Mesenchymal stem cell (in vitro differentiated cells and primary cell): ENCODE results near the gene GRIK4.
A peak's percentile ranks its signal among the peaks of the same experiment; 100 is the strongest.

Source experiments
- DNase-seq: peaks from one replicate; pipeline ENCODE4 v3.0.0-alpha.2; 2013
- H2AFZ ChIP-seq: one replicate; pipeline ENCODE4 v1.6.1; 2013; ENCODE audit warnings: low read depth, mild to moderate bottlenecking, control low read depth, inconsistent platforms, low read length, moderate library complexity
- H2AK5ac ChIP-seq: 2 replicates; pipeline ENCODE4 v1.6.1; 2013; ENCODE audit warnings: low read length, moderate library complexity, mild to moderate bottlenecking, inconsistent platforms; ENCODE audit not compliant: severe bottlenecking
- H2BK120ac ChIP-seq: one replicate; pipeline ENCODE4 v1.6.1; 2013; ENCODE audit warnings: low read depth, mild to moderate bottlenecking, inconsistent platforms, low read length, moderate library complexity
- H2BK12ac ChIP-seq, 2 experiments: one replicate each; pipeline ENCODE4 v1.6.1; 2013; ENCODE audit warnings: inconsistent platforms in 2 of 2, low read length in 2 of 2, mild to moderate bottlenecking in 2 of 2, moderate library complexity in 2 of 2, control low read depth in 1 of 2
- H2BK15ac ChIP-seq: one replicate; pipeline ENCODE4 v1.6.1; 2013; ENCODE audit warnings: mild to moderate bottlenecking, low read depth, inconsistent platforms; ENCODE audit not compliant: poor library complexity, severe bottlenecking
- H2BK5ac ChIP-seq: 2 replicates; pipeline ENCODE4 v1.6.1; 2013; ENCODE audit warnings: low read depth, mild to moderate bottlenecking, low read length, control low read depth, inconsistent platforms; ENCODE audit not compliant: poor library complexity, severe bottlenecking
- H3K14ac ChIP-seq, 2 experiments: one replicate each; pipeline ENCODE4 v1.6.1; 2013; ENCODE audit warnings: inconsistent platforms in 2 of 2, low read length in 2 of 2, control low read depth in 1 of 2, mild to moderate bottlenecking in 1 of 2, moderate library complexity in 1 of 2
- H3K18ac ChIP-seq, 2 experiments: one replicate each; pipeline ENCODE4 v1.6.1; 2013; ENCODE audit warnings: inconsistent platforms in 2 of 2, low read length in 2 of 2, control low read depth in 1 of 2, low read depth in 1 of 2, mild to moderate bottlenecking in 1 of 2
- H3K23ac ChIP-seq, 2 experiments: one replicate each; pipeline ENCODE4 v1.6.1; 2013; ENCODE audit warnings: inconsistent platforms in 2 of 2, low read length in 2 of 2, mild to moderate bottlenecking in 2 of 2, moderate library complexity in 2 of 2, control low read depth in 1 of 2
- H3K27ac ChIP-seq: 2 replicates; pipeline ENCODE4 v1.5.1; 2013; ENCODE audit warnings: mild to moderate bottlenecking, moderate library complexity, low read length, control low read depth, inconsistent platforms; ENCODE audit not compliant: poor library complexity, severe bottlenecking
- H3K27me3 ChIP-seq, 2 experiments: 2 replicates each; pipeline versions ENCODE4 v1.6.1 to v1.7.0; 2013; ENCODE audit warnings: low read length in 2 of 2, mild to moderate bottlenecking in 2 of 2, moderate library complexity in 2 of 2, control low read depth in 1 of 2, inconsistent platforms in 1 of 2; ENCODE audit not compliant: control insufficient read depth in 1 of 2, insufficient read depth in 1 of 2
- H3K36me3 ChIP-seq, 2 experiments: 2 replicates each; pipeline versions ENCODE4 v1.6.1 to v1.7.0; 2013; ENCODE audit warnings: low read length in 2 of 2, control low read depth in 1 of 2, inconsistent platforms in 1 of 2, low read depth in 1 of 2, mild to moderate bottlenecking in 1 of 2; ENCODE audit not compliant: insufficient read depth in 2 of 2, control insufficient read depth in 1 of 2
- H3K4ac ChIP-seq, 2 experiments: one replicate each; pipeline ENCODE4 v1.6.1; 2013; ENCODE audit warnings: inconsistent platforms in 2 of 2, low read length in 2 of 2, mild to moderate bottlenecking in 2 of 2, moderate library complexity in 2 of 2, control low read depth in 1 of 2, low read depth in 1 of 2
- H3K4me1 ChIP-seq: 2 replicates; pipeline ENCODE4 v1.6.1; 2013; ENCODE audit warnings: low read depth, low read length, control low read depth; ENCODE audit not compliant: control insufficient read depth, insufficient read depth
- H3K4me2 ChIP-seq: 2 replicates; pipeline ENCODE4 v1.6.1; 2013; ENCODE audit warnings: low read length, mild to moderate bottlenecking, inconsistent platforms; ENCODE audit not compliant: poor library complexity, severe bottlenecking
- H3K4me3 ChIP-seq, 2 experiments: 2 replicates each; pipeline versions ENCODE4 v1.5.1 to v1.7.0; 2013; ENCODE audit warnings: low read length in 2 of 2, mild to moderate bottlenecking in 2 of 2, control low read depth in 1 of 2, low read depth in 1 of 2; ENCODE audit not compliant: insufficient read depth in 1 of 2
- H3K79me1 ChIP-seq: replicated peaks from 2 replicates; pipeline ENCODE4 v1.6.1; 2013; ENCODE audit warnings: mild to moderate bottlenecking, control low read depth, low read length, inconsistent platforms; ENCODE audit not compliant: poor library complexity, severe bottlenecking
- H3K9ac ChIP-seq: 2 replicates; pipeline ENCODE4 v1.7.0; 2013; ENCODE audit warnings: mild to moderate bottlenecking, low read length, moderate library complexity
- H3K9me3 ChIP-seq: 2 replicates; pipeline ENCODE4 v1.7.0; 2013; ENCODE audit warnings: mild to moderate bottlenecking, low read length; ENCODE audit not compliant: control insufficient read depth
- H4K8ac ChIP-seq: one replicate; pipeline ENCODE4 v1.6.1; 2013; ENCODE audit warnings: inconsistent platforms, mild to moderate bottlenecking, low read length, moderate library complexity
- H4K91ac ChIP-seq: one replicate; pipeline ENCODE4 v1.6.1; 2013; ENCODE audit warnings: mild to moderate bottlenecking, low read length, inconsistent platforms
- WGBS: methylation state at CpG from one replicate; pipeline ENCODE4 v1.1.7; 2013; ENCODE audit warnings: mixed read lengths; 5-methylcytosine and 5-hydroxymethylcytosine counted together

The GRIK4 gene

GRCh38 chr11:120492486-120492885 lies 19.1 kb upstream of the GRIK4 start:
- H3K79me1 ChIP-seq: peaks cover 3% of the 10 kb centered on the region
- no peak overlapping the region for H3K18ac ChIP-seq
- H3K14ac ChIP-seq: no peak overlapping the region
- H3K4ac ChIP-seq: no peak overlapping the region
- H2BK120ac ChIP-seq: no peak overlapping the region
- H4K8ac ChIP-seq: no peak overlapping the region
- no peak overlapping the region for H3K9ac ChIP-seq
- no peak overlapping the region for H2AK5ac ChIP-seq
- H3K23ac ChIP-seq: no peak overlapping the region
- H2AFZ ChIP-seq: no peak overlapping the region
- no peaks in the 10 kb centered on the region for H3K27me3 ChIP-seq
- H2BK5ac ChIP-seq: no peak overlapping the region
- H4K91ac ChIP-seq: no peak overlapping the region
- no peak for DNase-seq
- H3K4me2 ChIP-seq: no peak overlapping the region
- no peak overlapping the region for H2BK12ac ChIP-seq
- H3K4me3 ChIP-seq: no peak overlapping the region
- H3K27ac ChIP-seq: no peak overlapping the region
- H3K36me3 ChIP-seq: peaks cover 23 to 34% of the 10 kb centered on the region in 2 experiments
- H3K9me3 ChIP-seq: no peaks in the 10 kb centered on the region
- WGBS: 67% methylated on average over 3 of the region's 3 CpGs
- no peak overlapping the region for H2BK15ac ChIP-seq
- peaks cover 2% of the 10 kb centered on the region for H3K4me1 ChIP-seq

GRCh38 chr11:120494595-120494994 lies 17.0 kb upstream of the GRIK4 start:
- Histone ChIP-seq H3K14ac (no peak overlapping the region), H3K9ac (no peak overlapping the region), H3K27me3 (no peaks in the 10 kb centered on the region), H2AFZ (no peak overlapping the region), H3K18ac (no peak overlapping the region), H2BK15ac (no peak overlapping the region), H3K36me3 (peaks cover 22 to 23% of the 10 kb centered on the region in 2 experiments), H2BK12ac (no peak overlapping the region), H2BK120ac (no peak overlapping the region), H3K4me2 (no peak overlapping the region), H2AK5ac (no peak overlapping the region), H3K9me3 (no peaks in the 10 kb centered on the region), H3K23ac (no peak overlapping the region), H4K91ac (no peak overlapping the region), H3K4me3 (no peak overlapping the region), H3K27ac (no peak overlapping the region), H3K4ac (no peak overlapping the region), H2BK5ac (no peak overlapping the region), H3K79me1 (no peaks in the 10 kb centered on the region), H4K8ac (no peak overlapping the region), H3K4me1 (peaks cover 2% of the 10 kb centered on the region)
- WGBS: 40% methylated on average over 2 of the region's 2 CpGs
- no peak for DNase-seq

GRCh38 chr11:120499088-120499487 lies 12.5 kb upstream of the GRIK4 start:
- 98% methylated on average over 7 of the region's 8 CpGs for WGBS

GRCh38 chr11:120499859-120500258 lies 11.7 kb upstream of the GRIK4 start:
- no peak for DNase-seq
- Histone ChIP-seq H3K4me2 (no peak overlapping the region), H2AK5ac (no peak overlapping the region), H3K79me1 (no peaks in the 10 kb centered on the region), H3K18ac (no peak overlapping the region), H3K36me3 (peaks cover 0 to 9% of the 10 kb centered on the region in 2 experiments), H2BK5ac (no peak overlapping the region), H2BK15ac (no peak overlapping the region), H3K4ac (no peak overlapping the region), H3K4me3 (no peak overlapping the region), H3K27ac (no peak overlapping the region), H2BK12ac (no peak overlapping the region), H3K23ac (no peak overlapping the region), H3K14ac (no peak overlapping the region), H4K8ac (no peak overlapping the region), H3K9ac (peak overlapping the region; percentile 56), H2AFZ (no peak overlapping the region), H4K91ac (no peak overlapping the region), H3K4me1 (peaks cover 11% of the 10 kb centered on the region), H3K9me3 (no peaks in the 10 kb centered on the region), H3K27me3 (peaks cover 0 to 7% of the 10 kb centered on the region in 2 experiments), H2BK120ac (no peak overlapping the region)
- WGBS: 87% methylated on average over 5 of the region's 5 CpGs

More at GRCh38 chr11:120499088-120499487, 12.5 kb upstream of the GRIK4 start:
- Histone ChIP-seq H4K8ac (no peak overlapping the region), H3K79me1 (no peaks in the 10 kb centered on the region), H2AK5ac (no peak overlapping the region), H4K91ac (no peak overlapping the region), H2BK15ac (no peak overlapping the region), H3K9me3 (no peaks in the 10 kb centered on the region), H3K36me3 (peaks cover 0 to 9% of the 10 kb centered on the region in 2 experiments), H3K4ac (no peak overlapping the region), H2BK120ac (no peak overlapping the region), H3K4me3 (no peak overlapping the region), H2BK12ac (no peak overlapping the region), H3K4me2 (no peak overlapping the region), H2BK5ac (no peak overlapping the region), H3K27ac (no peak overlapping the region), H3K4me1 (peaks cover 11% of the 10 kb centered on the region), H3K23ac (no peak overlapping the region), H3K9ac (no peak overlapping the region), H3K14ac (no peak overlapping the region), H3K27me3 (peaks cover 0 to 2% of the 10 kb centered on the region in 2 experiments), H3K18ac (no peak overlapping the region), H2AFZ (no peak overlapping the region)
- no peak for DNase-seq
